Left ventricle myocardium superior (tissue), 1 donor: Measurements from ENCODE around the gene LECT2. TPM values are rescaled to one million over a fixed set of nuclear protein-coding genes. Genes with fewer than 3 reads are reported as not detected.

Experiments used
- ATAC-seq: fragments of 200-7000 bp; cut with Tn5 transposase; one replicate; pipeline ENCODE4 v1.9.1; 2020; ENCODE audit warnings: mild to moderate bottlenecking, moderate library complexity
- DNase-seq: peaks from one replicate; pipeline ENCODE4 v3.0.0-alpha.2; 2020
- intact Hi-C: fragments of 100-400 bp; cut with micrococcal nuclease; formaldehyde crosslinking; loops from one replicate; pipeline ENCODE4 v1.11.0; 2022
- long read RNA-seq: library from polyadenylated mRNA; unstranded; transcript quantifications from one replicate; pipeline ENCODE4 v2.0.0, GENCODE V29; 2021
- total RNA-seq: library from RNA; stranded (reverse); fragmentation: NEBNext Ultra II Directional; extraction: Animal tissue kit (Norgen Biotek cat#: 25700); gene quantifications from one replicate; pipeline ENCODE4 v1.2.1, GENCODE V29; 2021
- donor health status: DM: no; HTN: yes; CAD: no; lungs with severe emphysema.

The LECT2 gene
- not detected for total RNA-seq
- long read RNA-seq = 0 reads

- intact Hi-C loops = no loop called here
- DNase-seq (no peak), ATAC-seq (no peak)
These were observed at the start of gene LECT2 for GRCh38 chr5:135954899-135955298. TSS of gene LECT2 (minus strand) at chr5:135954983. CDS start at chr5:135954833, 150 bp downstream.

DNA sequence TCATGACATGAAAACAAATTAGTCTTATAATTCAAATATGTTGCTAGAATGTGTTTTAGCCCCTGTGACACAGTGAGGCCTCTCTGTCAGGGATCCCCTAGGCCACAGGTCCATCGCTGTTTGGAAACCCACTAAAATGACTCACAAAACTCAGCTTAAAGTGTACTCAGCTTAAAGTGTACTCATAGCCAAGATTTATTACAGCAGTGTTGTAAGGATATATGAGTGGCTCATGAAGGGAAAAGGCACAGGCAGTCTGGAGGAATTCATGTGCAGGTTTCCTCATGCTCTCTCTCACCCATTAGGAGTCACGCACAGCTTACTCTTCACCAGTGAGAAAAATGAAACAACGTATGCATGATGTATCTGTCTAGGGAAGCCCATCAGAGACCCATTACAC, 49.7 kb upstream of the LECT2 start:
- DNase-seq = no peak
- no peak for ATAC-seq
- intact Hi-C loops = no loop called here

DNA sequence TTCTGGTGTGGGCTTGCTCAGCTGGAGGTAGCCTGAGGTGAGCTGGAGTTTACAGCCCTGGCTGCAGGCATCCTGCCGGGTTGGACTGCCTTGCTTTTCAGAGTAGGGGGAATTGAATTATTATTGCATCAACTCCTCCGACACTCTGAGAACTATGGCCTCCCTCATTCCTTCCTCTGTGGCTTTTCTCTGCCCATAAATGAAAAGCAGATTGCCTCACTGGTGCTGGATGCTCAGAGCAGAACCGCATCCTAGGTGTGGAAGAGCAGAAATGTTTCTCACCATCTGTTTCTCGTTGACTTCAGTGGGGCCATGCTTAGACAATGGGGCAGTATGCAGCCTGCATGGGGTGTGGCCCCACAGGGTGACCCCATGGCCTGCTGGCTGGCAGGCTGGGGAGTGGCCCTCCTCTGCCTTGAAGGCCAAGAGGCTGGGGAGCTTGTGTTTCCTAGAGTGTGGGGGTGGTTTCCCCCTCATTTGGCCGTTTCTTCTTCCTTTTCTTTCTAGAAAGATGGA, 46.7 kb upstream of the LECT2 start:
- intact Hi-C loops = no loop called here
- DNase-seq (peak; percentile 60), ATAC-seq (peak; percentile 71)

GRCh38 chr5:136000932-136001331, 46.1 kb upstream of the LECT2 start:
- intact Hi-C loops = no loop called here
- no peak for DNase-seq
- peak; percentile 48 for ATAC-seq

DNA sequence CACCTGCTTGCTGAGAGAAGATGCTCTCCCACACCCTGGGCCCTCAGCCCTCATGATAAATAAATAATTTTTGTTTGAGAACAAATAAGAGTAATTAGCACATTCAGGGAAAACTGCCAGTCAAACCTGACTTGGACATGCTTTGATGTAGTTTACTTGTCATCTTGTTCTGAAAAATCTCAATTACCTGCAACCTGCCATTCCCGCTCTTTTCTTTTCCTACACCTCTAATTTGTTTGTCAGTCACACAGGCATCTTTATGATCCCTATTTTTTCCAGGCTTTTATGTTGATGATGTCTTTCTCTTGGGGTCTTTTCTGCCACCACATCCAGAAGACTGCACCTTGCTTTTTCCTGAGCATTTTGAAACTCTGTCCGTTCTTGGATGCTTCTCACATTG, 45.4 kb upstream of the LECT2 start:
- no peak for ATAC-seq
- intact Hi-C loops = no loop called here

DNA sequence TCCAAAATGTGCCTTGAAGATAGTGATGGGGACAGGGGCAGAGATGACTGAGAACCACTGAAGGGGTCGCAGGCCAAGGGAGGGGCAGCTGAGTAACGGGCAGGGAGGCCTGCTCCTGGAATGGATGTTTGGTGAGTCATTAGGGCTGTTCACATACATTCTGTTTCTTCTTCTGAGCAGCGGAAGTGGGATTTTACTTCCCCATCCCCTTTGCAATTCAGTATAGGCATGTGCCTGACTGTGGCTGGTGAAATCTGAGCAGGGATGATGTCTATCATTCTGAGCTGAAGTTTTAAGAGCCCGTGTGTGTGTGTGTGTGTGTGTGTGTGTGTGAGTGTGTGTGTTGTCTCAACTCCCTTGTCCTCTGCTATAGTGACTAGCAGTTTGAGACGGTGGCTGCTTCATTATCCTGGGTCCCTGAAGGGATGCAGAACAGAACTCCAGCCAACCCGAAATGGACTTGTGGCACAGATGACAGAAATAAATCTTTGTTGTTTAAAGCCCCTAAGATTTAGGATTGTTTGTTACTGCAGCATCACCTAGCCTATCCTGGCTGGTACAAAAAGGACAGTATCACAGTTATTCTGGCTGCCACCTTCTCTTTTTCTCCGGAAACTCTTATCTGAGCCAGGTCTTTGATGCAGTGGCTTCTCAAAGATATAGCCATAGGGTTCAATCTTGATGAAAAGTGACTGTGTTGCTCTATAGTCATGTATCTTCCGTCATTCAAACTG, 44.8 kb upstream of the LECT2 start:
- intact Hi-C loops = no loop called here
- DNase-seq (no peak), ATAC-seq (peak; percentile 74)

More for the DNA sequence above, 45.4 kb upstream of the LECT2 start:
- no peak for DNase-seq

GRCh38 chr5:135998889-135999288, 44.1 kb upstream of the LECT2 start:
- ATAC-seq = no peak
- intact Hi-C loops = no loop called here
- no peak for DNase-seq

DNA sequence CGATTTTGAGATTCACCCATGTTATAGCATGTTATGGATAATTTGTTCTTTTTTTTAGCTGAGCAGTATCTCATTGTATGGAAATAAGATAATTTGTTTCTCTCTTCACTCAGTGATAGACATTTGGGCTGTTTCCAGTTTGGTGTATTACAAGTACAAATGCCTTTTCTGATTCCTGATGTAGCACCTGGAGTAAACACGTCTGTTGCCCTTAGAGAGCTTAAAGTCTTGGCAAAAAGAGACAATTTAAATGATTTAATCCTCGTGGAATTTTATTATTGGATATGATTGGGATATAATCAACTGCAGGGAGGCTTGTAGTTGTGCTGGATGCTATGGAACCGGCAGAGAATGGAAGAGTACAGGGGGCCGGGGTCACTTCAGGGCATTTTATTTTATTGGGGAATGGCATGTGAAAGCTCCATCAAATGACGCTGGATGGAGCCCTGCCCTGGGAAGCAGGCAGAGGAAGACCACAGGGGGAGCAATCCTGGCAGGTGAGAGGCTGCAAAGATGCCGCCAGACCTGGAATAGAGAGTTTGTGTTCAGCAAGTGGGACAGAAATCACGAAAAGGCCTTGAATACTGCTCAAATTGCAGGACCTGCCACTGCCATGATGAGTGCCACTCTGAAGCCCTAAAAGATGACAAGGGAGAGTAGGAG, 43.0 kb upstream of the LECT2 start:
- DNase-seq (no peak), ATAC-seq (no peak)
- intact Hi-C loops = no loop called here

DNA sequence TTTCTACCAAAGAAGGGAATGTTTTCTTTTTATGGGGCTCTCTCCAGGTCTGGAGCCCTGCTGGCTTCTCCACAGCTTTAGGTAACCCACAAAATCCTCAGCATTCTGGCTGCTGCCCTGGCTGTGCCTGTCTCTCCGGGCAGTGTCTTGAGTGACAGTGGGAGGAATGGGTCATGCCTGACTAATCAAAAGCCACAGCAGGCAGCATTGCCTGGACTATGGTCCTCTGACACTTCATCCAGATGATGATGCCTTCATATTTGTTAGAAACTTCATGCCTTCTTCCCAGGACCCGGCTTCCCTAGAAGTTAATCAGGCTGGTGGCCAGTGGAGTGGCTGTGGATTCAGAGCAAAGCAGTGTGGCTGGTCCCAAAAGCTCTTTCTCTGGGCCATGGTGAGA, 41.8 kb upstream of the LECT2 start:
- intact Hi-C loops = no loop called here
- no peak for ATAC-seq

DNA sequence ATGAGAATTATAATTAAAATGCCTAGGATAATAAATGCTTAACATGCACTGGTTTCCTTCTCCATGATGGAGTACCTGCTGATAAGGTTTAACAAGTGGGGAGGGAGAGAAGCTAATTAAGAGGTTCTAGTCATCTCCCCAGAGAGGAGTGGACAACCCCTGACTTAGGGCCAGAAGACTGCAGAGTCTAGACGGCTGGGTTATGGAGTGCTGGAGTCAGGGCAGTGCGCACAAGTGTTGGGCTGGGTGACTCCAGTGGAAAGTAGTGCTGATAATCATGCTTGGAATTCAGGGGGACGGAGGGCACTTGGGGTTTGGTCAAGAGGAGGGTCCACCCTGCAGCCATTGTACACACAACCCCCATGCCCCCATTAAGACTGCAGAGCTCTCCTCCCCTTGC, 41.2 kb upstream of the LECT2 start:
- no peak for DNase-seq
- intact Hi-C loops = no loop called here
- no peak for ATAC-seq

More for the DNA sequence above, 41.8 kb upstream of the LECT2 start:
- no peak for DNase-seq

DNA sequence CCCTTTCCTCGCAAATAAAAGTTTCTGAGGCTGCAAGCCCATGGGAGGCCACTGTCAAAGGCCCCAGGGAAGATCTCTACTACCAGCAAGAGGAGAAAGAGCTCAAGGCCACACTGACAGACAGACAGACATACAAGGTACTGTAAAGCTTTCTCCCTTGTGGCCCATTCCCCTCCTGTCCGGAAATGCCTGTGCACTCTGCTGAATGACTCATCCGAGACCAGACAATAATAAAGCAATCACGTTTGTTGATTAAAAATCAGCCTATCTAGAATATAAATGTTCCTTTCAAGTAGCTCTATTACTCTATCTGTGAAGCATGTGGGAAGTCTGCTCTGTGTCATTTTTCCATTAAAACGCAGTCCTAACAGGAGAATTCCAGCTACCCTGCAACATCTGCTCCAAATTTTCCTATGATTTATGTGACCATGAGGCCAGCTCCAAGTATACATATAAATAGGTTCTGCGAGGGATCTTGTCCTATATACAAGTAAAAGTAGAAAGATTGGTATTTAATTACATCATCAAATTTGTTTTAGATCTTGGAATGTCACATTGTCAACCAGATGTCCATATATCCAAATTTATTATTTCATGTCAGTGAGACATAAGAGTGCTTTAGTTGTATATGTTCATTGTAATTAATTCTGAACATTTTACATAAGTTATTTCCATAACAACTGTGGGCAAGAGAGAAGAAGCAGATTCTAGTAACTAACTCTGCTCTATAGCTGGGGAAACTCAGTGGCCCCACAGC, 39.3 kb upstream of the LECT2 start:
- ATAC-seq (peak; percentile 52), DNase-seq (no peak)
- intact Hi-C loops = no loop called here

- peak; percentile 26 for ATAC-seq
- DNase-seq = no peak
- intact Hi-C loops = no loop called here
These were observed 38.6 kb upstream of the LECT2 start for GRCh38 chr5:135993335-135993879.

DNA sequence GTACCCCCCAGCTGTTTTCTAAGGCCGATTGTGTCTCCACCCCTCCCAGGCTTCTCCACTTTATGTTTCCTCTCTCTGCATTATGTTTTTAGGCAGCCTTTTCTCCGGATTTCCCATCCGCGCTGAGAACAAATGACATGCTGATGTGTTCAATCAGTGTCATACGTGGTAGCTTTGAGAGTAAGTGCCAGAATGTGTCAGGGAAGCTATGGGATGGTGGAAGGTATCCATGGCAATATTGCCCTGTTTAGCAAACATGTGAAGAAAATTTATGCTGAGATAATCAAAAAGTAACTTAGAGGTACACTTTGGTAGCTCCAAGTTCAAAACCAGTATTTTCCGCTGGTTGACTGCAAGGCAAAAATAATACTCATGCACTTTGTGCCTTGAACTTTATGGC, 36.6 kb upstream of the LECT2 start:
- ATAC-seq (no peak), DNase-seq (no peak)
- intact Hi-C loops = no loop called here

GRCh38 chr5:135990528-135991255, 35.9 kb upstream of the LECT2 start:
- intact Hi-C loops = no loop called here
- ATAC-seq = peak; percentile 47
- peak; percentile 32 for DNase-seq

DNA sequence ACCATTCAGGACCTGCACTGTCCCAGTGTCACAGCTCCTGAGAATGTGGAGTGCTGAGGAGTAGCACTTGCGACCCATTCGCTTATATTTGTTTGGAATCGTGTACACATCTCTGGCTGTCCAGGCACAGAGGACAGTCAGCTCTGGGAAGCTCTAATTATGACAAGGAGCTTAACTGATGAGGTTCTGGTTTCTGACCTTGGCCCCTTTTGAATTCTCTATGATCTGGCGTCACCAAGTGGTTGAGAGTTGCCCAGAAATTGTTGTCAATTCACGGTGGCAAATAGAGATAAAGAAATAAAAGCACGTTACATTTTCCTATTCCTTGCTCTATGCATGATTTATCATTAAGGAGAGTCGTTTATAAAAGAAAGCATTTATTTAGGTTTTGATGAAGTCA, 34.9 kb upstream of the LECT2 start:
- DNase-seq (no peak), ATAC-seq (no peak)
- intact Hi-C loops = no loop called here

- intact Hi-C loops = no loop called here
- ATAC-seq = no peak
- DNase-seq = no peak
These were observed 33.8 kb upstream of the LECT2 start for GRCh38 chr5:135988546-135988945.

- intact Hi-C loops = no loop called here
- ATAC-seq (peak; percentile 58), DNase-seq (no peak)
These were observed 32.2 kb upstream of the LECT2 start for GRCh38 chr5:135986891-135987401.

GRCh38 chr5:135986401-135986800, 31.6 kb upstream of the LECT2 start:
- no peak for ATAC-seq
- DNase-seq = no peak
- intact Hi-C loops = no loop called here

DNA sequence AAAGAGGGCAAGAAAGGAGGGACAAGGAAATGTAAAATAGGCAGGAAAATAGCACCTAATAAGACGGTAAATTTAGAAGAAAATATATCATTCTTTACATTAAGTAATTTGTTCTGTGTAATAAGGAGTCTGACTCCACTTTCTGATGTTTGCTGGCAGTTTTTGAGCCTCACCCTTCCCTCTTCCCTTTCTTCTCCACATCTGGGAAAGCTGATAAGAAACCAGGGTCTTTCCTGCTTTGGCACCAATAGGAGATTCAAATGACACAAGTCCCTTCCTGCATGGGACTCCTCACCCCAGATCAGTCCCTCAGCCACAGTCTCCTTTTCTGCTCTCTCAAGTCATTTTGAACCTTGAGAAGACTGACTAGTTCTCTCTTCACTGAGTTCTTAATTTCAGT, 31.2 kb upstream of the LECT2 start:
- DNase-seq (no peak), ATAC-seq (no peak)
- intact Hi-C loops = no loop called here
